DND-41 (cell line): Measurements from ENCODE around the gene BMPR2.
"Not testable (repeated sequence)": the region's sequence is repeated elsewhere in the genome, so short reads cannot be mapped to it uniquely, and the experiment has no call there.

ENCODE experiments used
- EZH2 ChIP-seq: IDR thresholded peaks from 3 replicates; pipeline ENCODE4 v1.6.1; 2012; ENCODE audit warnings: borderline replicate concordance, low read depth, mild to moderate bottlenecking, moderate library complexity, low read length, inconsistent platforms; ENCODE audit not compliant: severe bottlenecking
- TF ChIP-seq, protein P1 (sequence below): IDR thresholded peaks from 2 replicates; pipeline ENCODE4 v1.5.1; 2012; ENCODE audit warnings: borderline replicate concordance, low read length, moderate library complexity, mild to moderate bottlenecking; ENCODE audit not compliant: poor library complexity, severe bottlenecking; ENCODE audit errors: extremely low read depth

DNA sequence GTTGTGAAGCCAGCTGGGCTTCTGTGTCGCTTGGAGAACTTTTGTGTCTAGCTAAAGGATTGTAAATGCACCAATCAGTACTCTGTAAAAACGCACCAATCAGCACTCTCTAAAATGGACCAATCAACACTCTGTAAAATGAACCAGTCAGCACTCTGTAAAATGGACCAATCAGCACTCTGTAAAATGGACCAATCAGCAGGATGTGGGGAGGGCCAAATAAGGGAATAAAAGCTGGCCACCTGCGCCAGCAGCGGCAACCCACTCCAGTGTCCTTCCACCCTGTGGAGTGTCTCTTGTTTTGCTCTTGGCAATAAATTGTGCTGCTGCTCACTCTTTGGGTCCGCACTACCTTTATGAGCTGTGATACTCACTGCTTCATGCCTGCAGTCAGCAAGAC, 199.1 kb downstream of the BMPR2 start:
- TF ChIP-seq, protein P1, sequence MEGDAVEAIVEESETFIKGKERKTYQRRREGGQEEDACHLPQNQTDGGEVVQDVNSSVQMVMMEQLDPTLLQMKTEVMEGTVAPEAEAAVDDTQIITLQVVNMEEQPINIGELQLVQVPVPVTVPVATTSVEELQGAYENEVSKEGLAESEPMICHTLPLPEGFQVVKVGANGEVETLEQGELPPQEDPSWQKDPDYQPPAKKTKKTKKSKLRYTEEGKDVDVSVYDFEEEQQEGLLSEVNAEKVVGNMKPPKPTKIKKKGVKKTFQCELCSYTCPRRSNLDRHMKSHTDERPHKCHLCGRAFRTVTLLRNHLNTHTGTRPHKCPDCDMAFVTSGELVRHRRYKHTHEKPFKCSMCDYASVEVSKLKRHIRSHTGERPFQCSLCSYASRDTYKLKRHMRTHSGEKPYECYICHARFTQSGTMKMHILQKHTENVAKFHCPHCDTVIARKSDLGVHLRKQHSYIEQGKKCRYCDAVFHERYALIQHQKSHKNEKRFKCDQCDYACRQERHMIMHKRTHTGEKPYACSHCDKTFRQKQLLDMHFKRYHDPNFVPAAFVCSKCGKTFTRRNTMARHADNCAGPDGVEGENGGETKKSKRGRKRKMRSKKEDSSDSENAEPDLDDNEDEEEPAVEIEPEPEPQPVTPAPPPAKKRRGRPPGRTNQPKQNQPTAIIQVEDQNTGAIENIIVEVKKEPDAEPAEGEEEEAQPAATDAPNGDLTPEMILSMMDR: not testable (repeated sequence)
- not testable (repeated sequence) for TF ChIP-seq EZH2
